Kidney capillary endothelial cell (primary cell): ENCODE data around the gene RHOF.
"Not testable (repeated sequence)": the region's sequence is repeated elsewhere in the genome, so short reads cannot be mapped to it uniquely, and the experiment has no call there.

Experiments
- DNase-seq: peaks from one replicate; pipeline ENCODE4 v3.0.0-alpha.2; 2018; ENCODE audit warnings: low spot score

RHOF gene

DNA sequence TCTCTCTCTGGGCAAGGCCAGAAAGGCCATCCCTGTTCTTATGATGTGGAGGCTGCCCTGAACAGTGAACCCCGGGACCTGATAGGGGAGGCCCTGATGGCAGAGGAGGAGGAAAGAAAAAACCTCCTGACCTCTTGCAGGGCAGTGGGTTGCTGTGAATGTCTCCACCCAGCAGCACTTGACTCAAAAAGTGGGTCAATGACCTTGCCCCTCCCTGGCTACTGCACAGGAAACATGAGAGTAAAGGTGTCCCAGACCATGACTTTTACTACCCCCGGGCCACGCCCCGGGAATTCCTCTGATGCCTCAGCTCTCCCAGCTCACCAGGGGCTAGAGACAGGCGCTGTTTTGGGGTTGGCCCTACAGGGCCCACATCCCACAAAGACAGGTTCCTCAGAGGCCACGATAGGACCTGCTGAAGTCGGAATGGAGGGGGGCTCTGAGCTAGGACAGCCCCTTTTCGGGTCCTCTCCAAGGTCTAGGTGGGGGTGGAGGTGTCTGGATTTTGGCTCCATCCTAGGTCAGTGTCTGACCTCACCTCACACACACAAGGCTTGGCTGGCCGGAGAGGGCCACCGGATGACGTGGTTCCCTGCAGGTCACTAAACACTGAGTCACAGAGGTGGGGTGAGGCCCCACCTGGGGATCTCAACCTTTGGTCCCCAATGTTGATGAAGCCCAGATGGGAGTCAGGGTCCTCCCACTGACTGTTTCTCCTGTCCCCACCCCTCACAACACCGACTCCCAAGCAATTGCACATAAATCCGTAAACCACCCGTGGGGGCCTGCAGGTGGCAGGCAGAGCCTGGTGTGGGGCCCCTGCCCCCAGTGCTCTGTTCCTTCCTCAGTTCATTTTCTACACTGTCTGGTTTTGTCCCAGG, 1.6 kb downstream of the RHOF start:
- no peak for DNase-seq

DNA sequence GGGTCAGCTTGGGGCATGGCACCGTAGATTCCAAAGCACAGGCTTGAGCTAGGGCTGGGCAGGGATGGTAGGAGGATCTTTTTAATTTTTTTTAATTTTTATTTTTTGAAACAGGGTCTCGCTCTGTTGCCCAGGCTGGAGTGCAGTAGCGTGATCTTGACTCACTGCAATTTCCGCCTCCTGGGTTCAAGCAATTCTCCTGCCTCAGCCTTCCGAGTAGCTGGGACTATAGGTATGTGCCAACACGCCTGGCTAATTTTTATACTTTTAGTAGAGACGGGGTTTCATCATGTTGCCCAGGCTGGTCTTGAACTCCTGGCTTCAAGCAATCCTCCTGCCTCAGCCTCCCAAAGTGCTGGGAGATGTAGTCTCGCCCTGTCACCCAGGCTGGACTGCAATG, 2.7 kb downstream of the RHOF start:
- DNase-seq, result not testable (repeated sequence)

DNA sequence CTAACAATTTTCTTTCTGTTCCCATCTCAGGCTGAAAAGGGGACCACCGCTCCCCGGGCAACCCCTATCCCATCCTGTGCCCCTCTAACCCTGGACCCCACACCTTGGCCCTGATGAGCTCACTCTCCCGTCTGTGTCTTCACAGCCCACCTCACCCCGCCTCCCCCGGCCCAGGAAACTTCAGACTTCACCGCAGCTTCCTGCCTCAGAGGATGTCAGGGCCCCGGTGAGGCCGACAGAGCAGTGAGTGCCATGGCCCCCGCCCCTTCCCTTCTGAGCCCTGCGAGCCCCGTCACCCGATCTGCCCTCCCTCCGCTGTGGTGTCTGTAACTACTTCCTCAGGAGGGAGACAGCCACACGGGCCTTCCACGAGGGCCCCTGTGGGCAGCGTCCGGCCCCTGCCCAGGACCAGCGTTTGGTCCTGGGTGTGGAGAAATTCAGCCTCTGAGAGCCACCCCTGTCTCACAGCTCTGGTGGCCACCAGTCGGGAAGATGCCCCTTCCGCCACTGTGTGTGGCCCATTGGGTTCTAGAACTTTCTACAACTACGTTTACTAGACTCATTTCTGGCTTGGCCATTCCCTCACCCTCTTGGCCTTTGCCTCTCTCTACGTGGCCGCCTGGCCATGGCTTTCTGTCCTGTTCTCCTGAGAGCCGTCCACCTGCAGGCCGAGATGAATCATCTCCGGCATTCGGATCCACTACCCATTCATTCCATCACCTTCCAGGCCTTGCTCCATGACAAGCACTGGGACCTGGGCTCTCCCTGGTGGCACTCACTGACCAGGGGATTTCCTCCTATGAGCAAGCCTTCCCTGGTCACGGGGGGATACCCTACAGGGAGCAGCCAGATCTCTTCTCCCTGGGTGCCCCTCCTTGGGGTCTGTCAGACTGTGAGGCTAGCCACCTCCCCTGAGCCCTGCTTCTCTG, 3.4 kb downstream of the RHOF start:
- peak; percentile 85 for DNase-seq

DNA sequence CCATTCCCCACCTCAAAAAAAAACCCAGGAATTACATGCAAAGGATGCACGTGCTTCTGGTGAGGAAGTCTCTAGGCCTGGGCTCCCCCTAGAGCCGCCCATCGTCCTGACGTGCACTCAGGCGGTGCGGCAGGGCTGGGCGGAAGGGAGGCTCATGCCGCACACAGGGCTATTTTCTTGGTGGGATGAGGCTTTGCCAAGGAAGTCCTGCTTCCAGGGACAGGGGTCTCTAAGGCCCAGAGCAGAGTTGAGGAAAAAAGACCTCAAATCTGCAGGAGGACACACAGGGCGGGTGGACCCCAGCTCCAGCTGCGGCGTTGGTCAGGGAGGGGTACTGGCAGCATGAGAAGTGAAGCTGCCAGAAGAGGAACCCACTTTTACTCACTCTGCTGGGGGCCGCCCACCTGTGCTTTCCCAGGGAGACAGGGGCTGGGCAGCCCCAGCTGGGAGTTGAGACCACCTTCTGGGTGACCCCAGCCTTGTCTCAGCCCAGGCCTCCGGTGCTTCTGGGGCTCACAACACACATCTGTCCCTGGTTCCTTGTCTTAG, 4.2 kb downstream of the RHOF start:
- no peak for DNase-seq

DNA sequence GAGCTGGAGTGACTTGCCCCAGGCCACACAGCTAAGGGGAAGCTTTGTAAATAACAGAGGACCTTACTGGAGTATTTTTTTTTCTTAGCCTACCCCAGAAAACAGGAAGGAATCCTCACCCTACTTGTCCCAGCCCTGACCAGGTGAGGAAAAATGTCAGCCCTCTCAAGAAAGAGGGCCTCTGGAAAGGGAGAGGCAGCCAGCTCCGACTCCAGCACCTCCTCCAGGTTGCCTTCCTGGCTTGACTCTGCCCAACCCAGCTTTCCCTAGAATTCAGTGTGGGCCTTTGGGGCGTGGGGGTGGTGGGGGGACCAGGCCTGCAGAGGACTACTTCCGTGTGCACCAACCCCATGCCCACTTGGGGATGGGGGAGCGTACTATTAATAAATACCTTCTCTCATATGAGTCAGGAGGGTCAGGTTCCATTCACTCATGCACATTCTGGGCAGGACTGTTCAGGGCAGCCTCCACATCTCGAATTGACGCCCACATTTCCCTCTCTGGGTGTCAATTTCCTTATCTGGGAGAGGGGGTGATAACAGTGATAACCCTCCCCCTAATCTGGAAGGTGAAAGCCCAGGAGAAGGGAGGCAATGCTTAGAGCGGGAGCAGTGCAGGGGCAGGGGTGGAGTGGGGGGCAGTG, 5.2 kb downstream of the RHOF start:
- no peak for DNase-seq

DNA sequence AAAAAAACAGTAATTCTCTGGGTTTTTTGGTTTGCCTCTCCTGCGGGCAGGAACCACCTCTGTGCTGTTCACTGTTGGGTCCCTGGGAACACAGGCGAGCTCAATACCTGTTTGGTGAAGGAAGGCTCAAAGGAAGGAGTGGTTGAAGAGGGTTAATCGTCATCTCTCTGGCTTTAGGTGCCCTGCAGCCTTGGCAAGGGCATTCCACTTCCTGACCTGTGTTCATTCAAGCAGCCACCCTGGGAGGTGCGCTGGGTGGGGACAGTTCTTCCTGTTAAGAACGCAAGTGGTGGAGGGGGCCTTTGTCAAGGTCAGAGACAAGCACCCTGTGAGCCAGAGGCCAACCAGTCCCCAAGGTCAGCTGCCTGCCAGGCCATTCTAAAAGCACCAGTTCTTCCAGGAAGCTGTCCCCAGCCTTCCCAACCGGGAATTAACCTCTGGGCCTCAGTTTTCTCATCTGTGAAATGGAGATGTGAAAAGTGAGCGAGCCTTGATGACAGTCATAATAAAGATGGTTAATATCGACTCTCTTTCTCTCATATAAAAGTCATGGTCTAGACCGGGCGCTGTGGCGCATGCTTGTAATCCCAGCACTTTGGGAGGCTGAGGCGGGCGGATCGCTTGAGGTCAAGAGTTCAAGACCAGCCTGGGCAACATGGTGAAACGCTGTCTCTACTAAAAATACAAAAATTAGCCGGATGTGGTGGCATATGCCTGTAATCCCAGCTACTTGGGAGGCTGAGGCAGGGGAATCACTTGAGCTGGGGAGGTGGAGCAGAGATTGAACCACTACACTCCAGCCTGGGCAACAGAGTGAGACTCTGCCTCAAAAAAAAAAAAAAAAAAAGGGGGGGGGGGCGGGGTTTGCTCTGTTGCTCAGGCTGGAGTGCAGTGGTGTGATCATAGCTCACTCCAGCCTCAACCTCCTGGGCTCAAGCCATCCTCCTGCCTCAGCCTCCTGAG, 6.1 kb downstream of the RHOF start:
- DNase-seq, result no peak

DNA sequence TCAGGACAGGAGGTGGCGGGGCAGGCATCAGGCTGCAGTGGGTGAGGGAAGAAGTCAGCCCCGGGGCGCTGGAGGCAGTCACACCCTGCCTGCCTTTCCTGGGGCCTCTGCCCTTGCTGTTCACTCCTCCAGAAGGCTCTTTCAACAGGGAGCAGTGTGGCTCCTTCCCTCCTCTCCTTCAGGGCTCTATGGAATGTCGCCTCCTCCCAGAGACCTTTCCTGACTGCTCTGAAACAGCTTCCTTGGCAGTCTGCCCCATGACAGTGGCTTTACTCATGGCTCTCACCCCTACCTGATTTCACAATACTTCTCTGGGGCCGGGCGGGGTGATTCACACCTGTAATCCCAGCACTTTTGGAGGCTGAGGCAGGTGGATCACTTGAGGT, 7.1 kb downstream of the RHOF start:
- peak; percentile 79 for DNase-seq

DNA sequence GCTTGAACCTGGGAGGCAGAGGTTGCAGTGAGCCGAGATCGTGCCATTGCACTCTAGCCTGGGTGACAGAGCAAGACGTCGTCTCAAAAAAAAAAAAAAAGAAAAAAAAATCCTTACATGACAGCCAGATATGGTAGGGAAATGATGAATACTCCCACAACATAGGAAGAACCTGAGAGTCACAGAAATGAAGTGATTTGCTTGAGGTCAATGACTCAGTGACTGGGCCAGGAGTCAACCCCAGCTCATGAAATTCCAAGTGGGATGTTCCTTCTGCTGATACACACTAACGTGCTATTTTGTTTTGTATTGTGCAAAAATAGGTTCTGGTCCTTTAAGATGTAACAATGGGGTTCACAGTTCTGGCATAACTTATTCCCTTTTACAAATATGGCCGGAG, 9.0 kb downstream of the RHOF start:
- DNase-seq, result peak; percentile 95

DNA sequence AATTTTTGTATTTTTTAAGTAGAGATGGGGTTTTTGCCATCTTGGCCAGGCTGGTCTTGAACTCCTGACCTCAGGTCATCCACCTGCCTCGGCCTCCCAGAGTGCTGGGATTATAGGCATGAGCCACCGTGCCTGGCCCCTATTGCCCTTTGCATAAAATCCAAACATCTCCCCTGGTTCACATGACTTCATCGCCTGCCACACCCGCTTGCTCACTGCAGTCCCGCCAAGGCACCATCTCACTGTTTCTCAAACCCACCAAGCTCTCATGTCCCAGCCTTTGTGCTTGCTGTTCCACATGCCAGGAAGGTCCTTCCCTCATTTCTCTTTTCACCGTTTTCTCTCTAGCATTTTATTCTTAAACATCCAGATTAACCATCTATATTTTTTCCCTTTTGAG, 9.7 kb downstream of the RHOF start:
- no peak for DNase-seq

DNA sequence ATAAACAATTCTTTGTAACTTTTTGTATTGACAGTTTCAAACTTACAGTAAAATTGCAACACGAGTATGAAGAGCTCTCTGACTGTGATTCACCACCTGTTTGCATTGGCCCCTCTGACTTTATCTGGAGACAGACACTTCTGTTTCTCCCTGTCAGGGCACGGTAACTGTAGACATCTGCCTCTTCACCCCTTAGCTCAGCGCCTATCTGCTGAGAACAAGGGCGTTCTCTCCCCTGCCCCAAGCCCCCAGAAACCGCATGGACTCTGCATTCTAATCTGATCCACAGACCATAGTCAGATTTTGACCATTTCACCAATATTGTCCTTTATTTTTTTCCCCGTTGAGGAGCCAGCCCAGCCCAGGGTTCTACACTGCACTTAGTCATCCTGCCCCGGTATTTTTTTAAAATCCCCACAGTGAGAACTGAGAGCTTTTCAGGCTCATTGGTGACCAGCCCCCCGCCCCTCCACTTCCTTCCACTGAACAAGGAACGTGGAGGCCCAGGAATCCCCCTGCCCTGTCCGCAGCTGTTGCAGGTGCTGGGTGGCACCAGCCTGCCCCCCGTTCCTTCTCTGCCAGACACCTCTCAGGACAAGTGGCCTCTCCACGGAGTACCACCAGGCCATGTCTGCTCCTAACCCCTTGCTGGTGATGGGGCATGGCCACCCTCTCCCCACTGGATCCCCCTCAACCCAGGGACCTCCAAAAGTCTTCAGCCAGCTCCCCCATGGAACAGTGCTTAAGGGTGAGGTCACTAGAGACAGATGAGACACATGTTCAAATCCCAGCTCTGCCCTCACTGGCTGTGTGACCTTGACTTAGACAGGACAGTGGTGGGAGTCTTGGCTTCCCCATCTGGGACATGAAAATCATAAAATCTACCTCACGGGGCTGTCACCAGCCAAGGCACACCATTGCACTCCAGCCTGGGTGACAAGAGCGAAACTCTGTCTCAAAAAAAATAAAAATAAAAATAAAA, 11.2 kb downstream of the RHOF start:
- no peak for DNase-seq

DNA sequence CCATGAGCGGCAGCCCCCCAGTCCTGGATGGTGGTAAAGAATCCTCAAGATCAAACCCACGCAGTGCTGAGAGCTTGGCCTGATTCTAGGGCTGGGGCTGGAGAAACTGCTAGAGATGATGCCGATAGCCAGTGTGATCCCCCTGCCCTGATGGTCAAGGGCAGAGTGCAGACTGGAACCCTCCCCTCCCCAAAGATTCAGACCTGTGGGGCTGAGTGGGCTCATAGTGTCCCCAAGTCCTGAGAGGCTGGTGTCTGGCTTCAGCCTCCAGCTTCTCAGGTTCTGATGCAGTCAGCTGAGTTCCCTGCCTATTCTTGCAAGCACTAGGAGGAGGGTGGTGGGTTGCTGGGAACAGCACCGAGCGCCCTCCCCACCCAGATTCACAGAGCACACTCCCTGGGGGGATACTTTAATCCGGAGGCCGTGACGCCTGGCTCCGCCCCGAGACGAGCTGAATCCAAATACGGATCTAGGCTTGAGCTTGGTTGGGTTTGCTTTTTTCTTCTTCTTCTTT, 11.9 kb downstream of the RHOF start:
- no peak for DNase-seq

DNA sequence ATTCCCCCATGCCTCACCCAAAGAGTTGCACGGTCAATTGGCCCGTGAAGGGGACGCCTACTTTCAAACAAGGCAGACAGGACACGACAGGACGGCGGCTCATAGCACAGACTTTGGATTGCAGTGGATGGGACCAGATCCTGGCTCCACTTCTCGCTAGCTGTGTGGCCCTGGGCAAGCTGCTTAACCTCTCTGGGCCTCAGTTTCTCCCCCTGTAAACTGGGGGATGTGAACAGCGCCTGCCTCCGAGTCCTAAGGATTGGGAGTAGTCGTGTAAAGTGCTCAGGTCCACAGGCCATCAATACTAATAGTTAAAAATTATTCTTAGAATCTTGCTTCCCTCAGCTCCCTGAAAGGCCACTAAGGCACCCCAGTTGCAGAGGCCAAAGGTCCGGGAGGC, 13.1 kb downstream of the RHOF start:
- DNase-seq, result no peak

DNA sequence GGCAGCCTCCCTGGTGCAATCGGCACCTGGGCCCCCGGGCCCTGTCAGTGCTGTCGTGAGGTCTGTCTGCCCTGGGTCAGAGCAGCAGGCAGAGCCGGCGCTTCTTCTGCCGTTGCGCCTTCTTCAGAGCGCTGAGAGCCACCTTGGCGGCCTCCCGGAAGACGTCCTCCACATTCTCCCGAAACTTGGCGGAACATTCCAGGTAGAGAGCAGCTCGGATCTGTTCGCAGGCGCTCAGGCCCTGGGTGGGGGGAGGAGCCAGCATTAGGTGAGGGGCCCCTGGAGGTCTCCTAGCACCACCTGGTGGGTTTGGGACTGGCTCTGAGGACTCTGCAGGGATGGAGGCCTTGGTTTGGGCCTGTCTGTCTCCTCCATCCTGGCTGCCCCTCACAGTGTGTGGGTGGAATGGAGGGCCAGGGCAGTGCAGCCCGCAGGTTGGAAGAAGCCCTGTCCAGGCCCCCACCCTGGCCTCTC, 14.0 kb downstream of the RHOF start:
- no peak for DNase-seq

DNA sequence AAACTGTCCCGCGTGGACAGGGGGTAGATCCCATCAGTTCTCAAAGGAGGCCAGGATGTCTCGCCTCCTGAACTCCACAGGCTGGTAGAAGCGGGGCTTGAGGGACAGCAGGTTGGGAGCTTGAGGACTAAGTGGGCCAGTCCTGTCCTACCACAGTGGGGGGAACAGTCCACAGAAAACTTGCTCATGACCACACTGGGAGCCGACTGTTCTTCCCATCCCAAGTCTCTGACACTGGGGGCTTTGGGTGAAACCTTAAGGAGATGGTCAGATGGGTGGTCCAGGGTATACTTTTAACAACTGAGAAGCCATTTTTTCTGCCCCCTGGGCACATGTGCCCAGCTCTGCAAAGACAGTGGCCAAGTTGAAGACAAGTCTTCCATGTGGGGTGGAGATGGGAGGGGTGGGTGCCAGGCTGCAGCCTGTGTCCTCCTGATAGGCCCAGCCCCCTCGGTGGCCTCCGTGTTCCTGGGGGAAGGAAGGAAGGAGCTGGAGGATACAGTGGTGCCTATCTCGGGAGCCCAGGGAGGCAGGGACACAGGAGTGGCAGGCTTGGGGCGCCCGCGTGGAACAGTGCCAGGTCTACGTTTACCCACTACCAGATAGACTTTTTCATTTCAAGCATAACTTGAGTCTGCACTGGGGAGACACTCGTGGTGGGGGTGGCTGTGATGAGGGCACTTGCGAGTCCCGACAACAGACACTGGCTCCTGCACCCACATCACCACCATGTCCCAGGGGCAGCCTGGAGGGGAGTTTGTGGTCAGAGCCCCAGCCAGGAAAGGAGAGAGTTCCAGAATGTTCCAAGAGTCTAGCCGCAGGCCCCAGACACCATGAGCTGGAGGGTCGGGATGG, 14.7 kb downstream of the RHOF start:
- no peak for DNase-seq

DNA sequence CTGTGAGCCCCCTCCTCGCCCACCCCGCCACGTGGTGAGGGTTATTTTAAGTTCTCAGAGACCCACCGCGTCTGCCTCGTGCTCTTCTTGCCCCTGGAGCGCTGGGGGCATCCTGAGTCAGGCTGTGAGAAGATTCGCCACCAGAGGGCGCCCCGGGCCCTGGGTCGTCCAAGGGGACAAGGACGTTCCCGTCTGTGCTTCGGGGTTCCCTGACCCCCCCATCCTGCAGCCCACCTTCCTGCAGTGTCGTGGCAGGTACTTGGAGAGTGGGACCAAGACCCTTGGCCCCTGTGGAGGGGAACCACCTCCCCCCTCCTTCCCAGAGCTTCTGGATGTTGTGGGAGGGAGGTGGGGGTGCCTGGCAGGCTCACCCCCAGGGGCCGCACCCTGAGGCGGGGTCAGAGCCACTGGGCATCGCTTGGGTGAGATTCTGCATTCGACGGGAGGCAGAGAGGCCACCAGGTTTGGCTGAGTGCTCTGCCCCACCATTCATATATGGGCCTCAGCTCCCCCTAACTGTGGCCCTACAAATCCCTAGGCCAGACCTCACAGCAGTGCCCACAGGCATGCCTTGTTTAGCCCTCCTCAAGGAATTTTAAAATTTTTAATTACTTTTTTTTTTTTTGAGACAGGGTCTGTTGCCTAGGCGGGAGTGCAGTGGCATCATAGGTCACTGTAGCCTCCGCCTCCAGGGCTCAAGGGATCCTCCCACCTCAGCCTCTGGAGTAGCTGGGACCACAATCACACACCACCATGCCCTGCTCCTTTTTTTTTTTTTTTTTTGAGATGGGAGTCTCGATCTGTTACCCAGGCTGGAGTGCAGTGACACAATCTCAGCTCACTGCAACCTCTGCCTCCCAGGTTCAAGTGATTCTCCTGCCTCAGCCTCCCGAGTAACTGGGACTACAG, 17.0 kb downstream of the RHOF start:
- DNase-seq, result peak; percentile 48

DNA sequence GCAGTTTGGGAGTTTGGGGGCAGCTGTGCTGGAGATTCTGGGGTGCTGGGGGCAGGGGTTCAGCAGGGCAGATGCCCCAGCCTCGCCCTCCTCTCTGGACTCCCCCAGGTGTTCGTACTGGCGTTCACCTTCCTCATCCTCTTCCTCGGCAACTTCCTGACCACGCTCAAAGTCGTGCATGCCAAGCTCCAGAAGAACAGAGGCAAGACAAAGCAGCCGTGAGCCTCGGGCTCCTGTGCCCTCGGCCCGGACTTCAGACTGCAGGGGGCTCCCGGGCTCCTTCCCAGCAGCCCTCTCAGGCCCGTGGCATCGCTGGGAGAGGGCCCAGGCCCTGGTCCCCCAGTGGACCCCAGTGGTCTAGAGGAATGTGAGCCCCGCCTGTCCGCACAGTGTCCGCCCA, 18.0 kb downstream of the RHOF start:
- DNase-seq, result no peak

DNA sequence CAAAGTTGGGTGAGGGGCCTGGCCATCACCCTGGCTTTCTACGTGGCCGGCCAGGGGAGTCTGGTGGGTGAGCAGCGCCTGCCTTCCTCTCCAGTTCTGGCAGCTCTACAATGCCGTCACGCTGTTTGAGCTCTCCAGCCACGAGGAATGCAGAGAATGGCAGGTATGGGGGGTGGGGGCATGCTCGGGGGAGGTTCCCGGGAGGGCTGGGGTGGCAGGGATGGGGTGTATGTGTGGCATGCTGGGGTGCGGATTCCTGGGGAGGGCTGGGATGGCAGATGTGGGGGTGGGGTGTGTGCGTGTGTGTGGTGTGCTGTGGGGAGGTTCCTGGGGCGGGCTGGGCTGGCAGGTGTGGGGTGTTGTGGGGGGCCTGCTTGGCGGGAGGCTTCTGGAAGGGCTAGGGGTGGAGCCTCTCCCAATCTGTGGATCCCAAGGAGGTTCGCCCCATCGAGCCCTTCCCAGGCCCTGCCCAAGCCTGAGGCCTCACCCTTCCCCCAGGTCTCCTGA, 18.5 kb downstream of the RHOF start:
- no peak for DNase-seq
